ENCODE measurements around the gene SORCS1. TPM values are rescaled to one million over a fixed set of nuclear protein-coding genes. Genes with fewer than 3 reads are reported as not detected.

SORCS1 gene
- total and polyA plus RNA-seq, 2 experiments from 2014 or later, result not detected

DNA sequence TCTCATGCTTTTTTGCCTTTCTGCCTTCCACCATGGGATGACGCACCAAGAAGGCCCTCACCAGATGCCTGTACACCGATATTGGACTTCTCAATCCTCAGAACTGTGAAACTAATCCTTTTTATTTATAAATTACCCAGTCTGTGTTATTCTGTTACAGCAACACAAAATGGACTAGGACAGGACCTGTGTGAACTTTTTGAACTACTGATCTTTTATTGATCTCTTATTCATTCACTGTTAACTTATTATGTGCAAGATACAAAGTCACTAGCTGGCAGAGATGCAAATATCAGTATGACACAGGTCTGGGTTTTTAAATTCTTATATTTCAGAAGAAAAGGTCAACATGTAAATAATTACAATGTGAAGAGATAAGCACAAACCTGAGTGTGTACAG, 635.8 kb downstream of the SORCS1 start:
- H4K20me1 ChIP-seq (ENCODE audit: insufficient read depth), result no peaks in the 10 kb centered on the region
- no peak overlapping the region for H3K9ac ChIP-seq
- 54 to 58% methylated on average over 2 of the region's 2 CpGs for WGBS, 2 experiments (ENCODE audit: low coverage in 1 of 2, low lambda C conversion rate in 2 of 2, missing lambda C conversion rate in 2 of 2)
- H3K9me3 ChIP-seq (ENCODE audit: low read depth), result no peaks in the 10 kb centered on the region
- no peak overlapping the region for H2AFZ ChIP-seq
- TF ChIP-seq EZH2phosphoT487 (IDR thresholded peaks at IDR 0.05; ENCODE audit: insufficient read depth, low read depth) (no peak), EZH2 (IDR thresholded peaks at IDR 0.05; ENCODE audit: insufficient read depth, poor library complexity, severe bottlenecking) (no peak)
- H3K27me3 ChIP-seq (replicated peaks; ENCODE audit: insufficient read depth), result no peaks in the 10 kb centered on the region
- no peaks in the 10 kb centered on the region for H3K9me2 ChIP-seq (ENCODE audit: insufficient read depth)
- no peak for DNase-seq
- H3K36me3 ChIP-seq (ENCODE audit: low read depth), result no peaks in the 10 kb centered on the region
- no peaks in the 10 kb centered on the region for H3K79me2 ChIP-seq (ENCODE audit: insufficient read depth)
- no peak overlapping the region for H3K4me2 ChIP-seq (ENCODE audit: unreplicated experiment)
- in situ Hi-C loops (cut with MboI), result no loop called here
- no peaks in the 10 kb centered on the region for H3F3A ChIP-seq (ENCODE audit: insufficient read depth)
- no peak overlapping the region for H3K4me3 ChIP-seq
- H3K27ac ChIP-seq, result no peak overlapping the region
- H3K4me1 ChIP-seq (ENCODE audit: insufficient read depth), result no peaks in the 10 kb centered on the region

DNA sequence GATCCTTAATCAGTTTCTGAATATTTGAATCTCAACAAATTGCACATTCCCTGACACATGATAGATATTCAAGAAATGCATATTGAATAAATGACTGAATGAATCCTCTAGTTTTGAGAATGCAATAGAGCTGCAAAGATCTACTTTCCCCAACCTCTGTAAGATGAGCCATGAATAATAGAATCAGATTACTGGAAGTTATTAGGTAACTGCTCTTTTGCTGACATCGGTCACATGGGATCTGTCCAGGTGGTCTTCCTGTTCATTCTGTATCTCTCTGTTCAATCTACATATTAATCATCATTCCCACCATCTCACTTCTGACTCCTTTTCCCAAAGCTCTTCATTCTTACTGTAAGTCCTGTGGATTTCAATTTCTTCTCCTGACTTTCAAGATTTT, 638.7 kb downstream of the SORCS1 start:
- no peaks in the 10 kb centered on the region for H3K4me1 ChIP-seq (ENCODE audit: insufficient read depth)
- H3K9me2 ChIP-seq (ENCODE audit: insufficient read depth), result no peaks in the 10 kb centered on the region
- H3K27me3 ChIP-seq (replicated peaks; ENCODE audit: insufficient read depth), result no peaks in the 10 kb centered on the region
- no peaks in the 10 kb centered on the region for H3K36me3 ChIP-seq (ENCODE audit: low read depth)
- DNase-seq, result no peak
- no peaks in the 10 kb centered on the region for H3F3A ChIP-seq (ENCODE audit: insufficient read depth)
- WGBS, 2 experiments (ENCODE audit: low coverage in 1 of 2, low lambda C conversion rate in 2 of 2, missing lambda C conversion rate in 2 of 2), result 42 to 57% methylated on average over 1 of the region's 1 CpG
- no peak for TF ChIP-seq EZH2 (IDR thresholded peaks at IDR 0.05; ENCODE audit: insufficient read depth, poor library complexity, severe bottlenecking)
- TF ChIP-seq EZH2phosphoT487 (IDR thresholded peaks at IDR 0.05; ENCODE audit: insufficient read depth, low read depth), result no peak
- H4K20me1 ChIP-seq (ENCODE audit: insufficient read depth), result no peaks in the 10 kb centered on the region
- no peak overlapping the region for H3K27ac ChIP-seq
- H3K4me3 ChIP-seq, result no peak overlapping the region
- no peaks in the 10 kb centered on the region for H3K9me3 ChIP-seq (ENCODE audit: low read depth)
- no peak overlapping the region for H2AFZ ChIP-seq
- no peak overlapping the region for H3K9ac ChIP-seq
- in situ Hi-C loops (cut with MboI), result no loop called here
- H3K79me2 ChIP-seq (ENCODE audit: insufficient read depth), result no peaks in the 10 kb centered on the region
- no peak overlapping the region for H3K4me2 ChIP-seq (ENCODE audit: unreplicated experiment)

Small RNA genes lying within 50 kb of the gene (small RNA-seq; reads per million reads assigned to genes)
- gene RNA5SP325 (ENCODE audit: low read depth, low replicate concordance), result 0.19 reads per million

All from GM23248 (cell line).